Cortex of kidney (tissue), 1 donor: ENCODE data around the gene NAPSA.

Experiments used
- DNase-seq: peaks from one replicate; lab custom pipeline; 2025; lab: John Stamatoyannopoulos, UW

NAPSA gene

DNA sequence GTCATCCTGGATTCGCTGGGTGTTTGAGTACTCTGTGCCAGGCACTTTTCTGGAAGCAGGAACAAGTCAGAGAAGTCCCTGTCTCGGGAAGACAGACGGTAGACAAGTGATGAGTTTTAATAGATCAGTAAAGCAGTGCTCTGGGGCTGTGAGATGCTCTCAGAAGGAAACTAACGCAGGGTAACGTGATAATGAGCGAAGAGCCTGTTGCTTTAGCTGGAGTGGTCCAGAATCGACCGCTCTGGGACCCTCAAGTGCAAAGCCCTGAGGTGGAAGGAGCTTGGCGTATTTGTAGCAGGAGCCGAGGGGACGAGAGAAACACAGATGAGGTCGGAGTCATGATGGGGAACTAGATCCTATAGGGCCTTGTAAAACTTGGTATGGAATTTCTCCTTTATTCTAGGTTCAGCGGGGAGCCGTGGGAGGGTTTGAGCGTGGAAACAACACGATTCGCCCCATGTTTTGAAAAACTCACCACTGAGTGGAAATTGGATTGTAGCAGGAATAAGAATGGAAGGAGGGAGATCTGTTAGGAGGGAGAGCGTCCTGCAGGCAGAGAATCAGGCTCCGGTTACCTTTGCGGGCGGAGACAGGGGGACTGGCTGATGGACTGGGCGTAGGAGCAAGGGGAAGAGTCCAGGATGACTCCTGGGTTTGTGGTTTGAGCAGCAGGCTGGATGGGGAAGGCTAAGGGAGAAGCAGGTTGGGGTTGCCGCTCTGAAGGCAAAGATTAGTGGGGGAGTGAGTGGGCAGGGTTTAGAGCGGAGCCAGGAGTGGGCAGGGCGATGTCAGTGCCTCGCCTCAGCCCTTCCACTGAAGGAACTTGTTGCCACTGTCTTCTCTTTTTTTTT, 19.5 kb upstream of the NAPSA start:
- DNase-seq, result no peak

GRCh38 chr19:50383852-50384684, 18.6 kb upstream of the NAPSA start, which contains the start of gene POLD1:
TSS of gene POLD1 (plus strand) at chr19:50384347. CDS start at chr19:50398852, 14,505 bp downstream.
- peak; percentile 56 for DNase-seq

DNA sequence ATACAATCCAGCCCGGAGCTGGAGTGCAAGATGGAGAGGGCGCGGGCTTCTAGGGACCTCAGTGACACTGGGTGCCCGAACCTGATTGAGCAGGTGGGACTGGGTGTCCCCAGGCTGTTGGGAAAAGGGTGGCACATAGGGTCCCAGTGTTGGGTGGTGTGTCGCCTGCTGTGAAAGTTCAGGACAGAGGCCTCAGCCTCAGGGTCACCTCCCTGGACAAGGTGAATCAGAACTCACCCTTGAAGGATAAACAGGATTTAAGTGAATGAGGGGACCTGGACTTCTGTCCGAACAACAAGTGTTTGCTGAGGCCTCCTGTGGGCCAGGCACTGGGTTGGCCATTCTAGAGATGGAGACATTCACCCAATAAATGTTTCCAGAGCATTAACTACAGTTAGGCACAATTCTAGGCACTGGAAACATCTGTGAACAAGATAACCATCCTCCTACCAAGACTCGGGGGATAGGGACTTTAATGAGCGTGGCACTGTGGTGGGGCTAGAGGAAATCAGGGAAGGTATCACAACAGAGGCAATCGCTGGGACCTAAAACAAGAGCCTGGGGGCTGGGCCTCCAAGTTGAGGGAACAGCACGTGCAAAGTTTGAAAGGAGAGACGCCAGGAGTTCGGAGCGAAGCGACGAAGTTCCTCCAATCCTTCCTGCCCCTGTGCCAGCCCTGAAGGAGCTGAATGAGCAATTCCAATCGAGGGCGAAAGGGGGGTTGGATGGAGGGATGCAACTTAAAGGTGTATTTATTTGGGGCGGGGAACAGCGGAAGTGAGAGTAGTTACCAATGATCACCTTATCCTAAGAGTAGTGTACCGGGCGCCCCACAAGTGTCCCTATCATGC, 17.8 kb upstream of the NAPSA start:
- DNase-seq, result no peak

DNA sequence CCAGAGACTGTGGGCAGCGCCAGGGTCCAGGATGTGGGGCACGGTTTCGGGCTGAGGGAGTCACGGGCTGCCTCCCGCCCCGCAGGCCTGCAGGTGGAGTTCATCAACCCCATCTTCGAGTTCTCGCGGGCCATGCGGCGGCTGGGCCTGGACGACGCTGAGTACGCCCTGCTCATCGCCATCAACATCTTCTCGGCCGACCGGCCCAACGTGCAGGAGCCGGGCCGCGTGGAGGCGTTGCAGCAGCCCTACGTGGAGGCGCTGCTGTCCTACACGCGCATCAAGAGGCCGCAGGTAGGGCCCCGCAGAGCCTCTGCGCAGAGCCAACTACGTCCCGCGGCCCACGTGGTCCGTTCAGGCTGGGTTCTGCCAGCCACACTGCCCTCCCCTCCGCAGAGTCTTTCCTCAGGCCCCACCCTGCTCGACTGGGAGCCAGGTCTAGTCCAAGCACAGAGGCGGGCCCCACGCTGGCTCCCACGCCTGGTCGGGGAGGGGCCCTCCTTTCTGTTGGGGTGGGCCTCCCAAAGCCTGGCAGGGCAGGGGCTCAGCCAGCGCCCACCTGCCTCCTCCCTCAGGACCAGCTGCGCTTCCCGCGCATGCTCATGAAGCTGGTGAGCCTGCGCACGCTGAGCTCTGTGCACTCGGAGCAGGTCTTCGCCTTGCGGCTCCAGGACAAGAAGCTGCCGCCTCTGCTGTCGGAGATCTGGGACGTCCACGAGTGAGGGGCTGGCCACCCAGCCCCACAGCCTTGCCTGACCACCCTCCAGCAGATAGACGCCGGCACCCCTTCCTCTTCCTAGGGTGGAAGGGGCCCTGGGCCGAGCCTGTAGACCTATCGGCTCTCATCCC, 16.7 kb upstream of the NAPSA start:
- DNase-seq, result no peak

GRCh38 chr19:50380751-50381151, 15.3 kb upstream of the NAPSA start:
- DNase-seq, result no peak

GRCh38 chr19:50380137-50380536, 14.7 kb upstream of the NAPSA start:
- no peak for DNase-seq

DNA sequence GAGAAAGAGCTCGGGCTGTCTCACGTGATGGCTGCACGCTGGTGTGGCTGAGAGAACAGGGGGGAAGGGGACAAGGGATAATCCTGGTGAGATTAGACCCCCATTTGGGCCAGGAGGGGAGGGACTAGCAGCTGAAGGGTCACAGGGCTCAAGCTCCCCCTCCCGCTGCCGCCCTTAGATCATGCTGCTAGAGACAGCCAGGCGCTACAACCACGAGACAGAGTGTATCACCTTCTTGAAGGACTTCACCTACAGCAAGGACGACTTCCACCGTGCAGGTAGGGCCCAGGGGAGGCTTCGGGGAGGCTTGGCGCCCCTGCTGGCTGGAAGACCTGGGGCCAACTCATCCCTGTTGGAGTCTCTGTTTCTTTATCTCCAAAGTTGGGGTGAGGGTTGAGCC, 14.2 kb upstream of the NAPSA start:
- DNase-seq, result no peak

- no peak for DNase-seq
These were observed 13.4 kb upstream of the NAPSA start for GRCh38 chr19:50378863-50379236.

GRCh38 chr19:50378169-50378862, 12.9 kb upstream of the NAPSA start:
- no peak for DNase-seq

GRCh38 chr19:50377517-50377916, 12.1 kb upstream of the NAPSA start:
- no peak for DNase-seq

GRCh38 chr19:50377051-50377461, 11.6 kb upstream of the NAPSA start:
- DNase-seq, result no peak

- DNase-seq, result no peak
These were observed 11.0 kb upstream of the NAPSA start, which contains the start of gene NR1H2 for GRCh38 chr19:50376166-50377050. TSS of gene NR1H2 (plus strand) at chr19:50376457. CDS start at chr19:50377606, 1,149 bp downstream.

- DNase-seq, result no peak
These were observed 6.6 kb upstream of the NAPSA start for GRCh38 chr19:50371914-50372475.

GRCh38 chr19:50368649-50369570, 3.5 kb upstream of the NAPSA start:
- DNase-seq, result no peak

DNA sequence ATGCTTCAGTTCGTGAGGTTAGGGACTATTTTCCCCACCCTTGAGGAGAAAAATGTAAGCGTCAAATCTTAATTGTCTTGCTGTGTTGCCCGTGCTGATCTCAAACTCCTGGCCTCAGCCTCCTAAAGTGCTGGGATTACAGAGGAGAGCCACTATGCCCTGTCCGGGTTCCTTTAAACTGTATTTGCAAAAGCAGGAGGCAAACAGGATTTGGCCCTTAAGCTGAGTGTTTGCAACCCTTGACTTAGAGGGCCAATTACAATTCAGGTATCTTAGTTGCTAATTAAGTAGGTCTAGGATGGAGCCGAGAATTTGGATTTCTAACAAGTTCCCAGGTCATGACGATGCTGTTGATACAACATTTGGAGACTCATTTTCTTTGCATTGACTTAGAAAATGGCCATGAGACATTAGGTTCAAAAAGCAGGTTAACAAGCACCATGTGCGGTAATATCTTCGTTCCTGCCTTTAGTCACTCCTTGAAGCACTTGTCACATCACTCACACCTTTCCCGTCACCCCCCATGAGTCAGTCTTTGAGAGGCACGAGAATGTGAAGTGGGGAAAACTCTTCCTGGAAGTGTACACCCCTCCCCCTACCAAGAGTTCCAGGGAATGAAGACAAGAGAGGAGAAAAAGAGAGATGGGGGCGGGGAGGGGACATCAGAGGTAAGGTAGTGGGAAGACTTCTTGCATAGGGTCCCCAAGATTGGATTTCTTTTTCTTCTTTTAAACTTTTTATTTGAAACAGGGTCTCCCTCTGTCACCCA, 2.6 kb downstream of the NAPSA start:
- no peak for DNase-seq

DNA sequence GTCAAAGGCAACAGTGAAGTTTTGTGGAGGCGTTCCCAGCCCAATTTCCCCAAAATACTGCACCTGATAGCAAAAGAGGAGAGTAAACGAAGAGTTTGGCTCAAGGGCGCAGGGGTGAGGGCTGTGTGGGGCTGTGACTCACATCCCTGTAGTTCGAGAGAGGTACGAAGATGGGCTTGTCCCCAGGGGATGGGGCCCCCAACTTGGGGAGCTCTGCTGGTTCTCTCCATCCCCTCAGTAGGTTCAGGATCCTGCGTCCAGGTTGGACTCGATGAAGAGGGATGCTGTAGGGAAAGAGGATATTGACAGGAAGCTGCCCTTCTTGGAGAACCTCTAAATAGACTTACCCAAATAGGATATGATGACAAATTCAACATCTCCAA, 3.4 kb downstream of the NAPSA start:
- DNase-seq, result no peak
